OCI-M2 (cell line): ENCODE data around the gene ADAMTS1.

Experiments used
- DNase-seq: peaks from one replicate; lab custom pipeline; 2025; ENCODE audit not compliant: unreplicated experiment; lab: John Stamatoyannopoulos, UW

The ADAMTS1 gene

DNA sequence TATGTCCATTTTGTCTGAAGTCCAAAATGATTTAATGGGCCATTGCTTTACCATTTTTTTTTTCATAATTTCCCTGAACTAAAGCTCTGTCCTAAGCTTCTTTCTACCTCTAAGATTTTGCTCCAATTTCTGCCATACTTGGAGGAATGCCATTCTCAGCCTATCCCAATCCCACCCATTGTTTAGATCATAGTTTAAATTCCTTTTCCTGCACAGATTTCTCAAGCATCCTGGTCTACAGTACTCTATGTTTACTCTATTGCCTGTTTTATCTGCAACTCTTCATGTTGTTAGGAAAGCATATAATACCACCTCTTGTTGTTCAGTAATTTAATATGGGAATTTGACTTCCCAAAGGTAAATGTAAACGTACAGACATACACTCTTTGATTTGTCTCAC lies 30.8 kb downstream of the ADAMTS1 start:
- DNase-seq, result no peak

- no peak for DNase-seq
Measured at GRCh38 chr21:26813426-26813998, 31.7 kb downstream of the ADAMTS1 start.

DNA sequence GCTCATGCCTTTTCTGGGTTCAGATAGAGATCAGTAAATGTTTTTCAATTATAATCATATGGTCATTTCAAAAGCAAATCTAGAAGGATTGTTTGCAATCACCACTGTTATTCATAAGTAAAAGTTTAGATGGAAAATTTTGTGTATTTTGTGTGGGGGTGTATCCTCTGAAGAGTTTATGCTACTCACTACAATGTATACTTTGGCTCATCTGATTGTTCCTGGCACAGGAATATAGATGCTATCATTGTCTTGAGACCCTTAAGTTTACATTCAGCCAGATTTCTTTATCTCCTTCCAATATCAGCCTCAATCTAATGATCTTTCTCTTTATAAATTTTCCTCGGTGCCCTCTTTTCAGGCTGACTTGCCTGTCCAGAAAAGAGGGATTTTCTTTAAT lies 33.0 kb downstream of the ADAMTS1 start:
- DNase-seq, result no peak

DNA sequence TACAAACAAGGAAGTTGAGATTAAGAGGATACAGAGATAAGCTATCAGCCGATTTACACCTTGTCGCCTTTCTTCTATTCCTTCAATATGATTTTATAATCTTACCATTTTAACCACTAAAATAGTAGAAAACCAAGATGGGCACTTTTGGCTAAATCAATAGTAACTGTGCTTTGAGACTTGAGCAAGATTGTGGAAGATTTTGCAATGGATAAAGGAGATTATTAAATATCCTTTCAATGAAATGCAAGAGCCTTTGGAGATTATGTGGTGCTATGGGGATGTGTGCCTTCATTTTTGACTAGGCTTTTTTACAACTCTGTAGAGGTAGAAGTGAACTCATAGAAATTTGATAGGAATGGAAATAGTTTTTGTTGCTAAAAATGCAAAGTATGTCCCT lies 33.7 kb downstream of the ADAMTS1 start:
- DNase-seq, result no peak

DNA sequence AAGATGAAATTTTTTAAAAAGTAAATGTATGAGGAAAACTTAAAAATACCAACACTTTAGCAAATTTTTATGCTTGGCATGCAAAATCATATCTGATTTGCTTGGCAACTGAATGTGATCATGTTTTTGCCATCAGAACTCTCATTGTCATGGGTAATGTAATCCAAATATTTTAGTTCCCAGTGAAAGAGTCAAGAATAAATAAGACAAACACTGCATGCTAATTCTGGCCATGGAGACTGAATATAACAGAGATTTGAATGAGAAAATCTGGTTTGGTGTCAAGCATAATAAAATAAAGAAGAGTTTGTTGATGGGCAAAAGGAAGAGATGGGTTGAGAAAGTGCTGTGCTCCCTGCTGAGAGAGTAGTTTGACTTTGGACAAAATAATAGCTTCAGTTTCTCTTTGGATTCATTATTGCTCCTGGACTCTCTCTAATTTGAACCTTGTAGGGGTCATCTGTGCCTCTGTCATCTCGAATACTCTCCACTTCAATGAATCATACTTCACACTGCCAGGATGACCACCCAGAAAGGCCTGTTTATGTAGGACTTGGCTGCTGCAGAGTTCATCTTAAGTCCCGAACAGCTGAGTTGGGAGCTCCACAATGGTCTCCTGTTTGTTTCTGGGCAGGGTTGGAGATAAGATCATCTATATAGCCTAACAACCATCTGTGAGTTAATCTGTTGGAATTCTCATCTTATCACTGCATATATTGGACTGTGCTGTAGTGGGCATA lies 34.4 kb downstream of the ADAMTS1 start:
- no peak for DNase-seq

DNA sequence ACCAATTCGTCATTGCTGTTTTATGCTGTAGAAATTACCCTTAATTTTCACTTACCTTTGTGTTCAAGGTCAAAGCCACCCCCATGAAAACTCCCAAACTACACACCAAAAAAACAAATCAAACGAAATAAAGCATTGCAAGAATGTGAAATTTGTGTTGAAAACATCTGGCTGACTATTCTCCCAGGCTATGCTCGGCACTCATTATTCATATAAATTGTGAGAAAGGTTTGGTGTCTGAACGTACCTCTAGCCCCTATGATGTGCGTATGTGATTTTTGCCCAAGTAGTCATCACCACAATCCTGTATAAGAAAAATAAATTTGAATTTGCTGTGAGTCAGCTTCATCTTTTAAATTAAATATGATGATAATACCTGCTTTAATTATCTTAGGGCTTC lies 34.9 kb downstream of the ADAMTS1 start:
- DNase-seq, result no peak

DNA sequence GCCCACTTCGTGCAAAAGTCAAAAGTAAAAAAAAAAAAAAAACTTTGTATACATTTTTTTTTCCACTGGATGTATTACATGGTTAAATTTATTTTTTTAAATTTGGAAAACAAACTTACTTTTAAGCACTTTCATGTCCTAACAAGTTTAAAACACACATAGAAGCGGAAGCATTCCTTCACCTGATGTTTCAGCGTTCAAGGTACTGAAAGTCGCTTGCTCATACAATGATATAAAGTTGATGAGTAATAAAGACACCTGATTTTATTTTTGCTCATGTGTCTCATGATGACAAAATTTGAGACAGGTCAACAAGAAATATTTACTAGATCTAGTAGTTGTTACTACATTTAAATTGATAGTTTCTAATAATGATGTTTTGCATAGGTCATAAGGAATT lies 35.5 kb downstream of the ADAMTS1 start:
- no peak for DNase-seq

DNA sequence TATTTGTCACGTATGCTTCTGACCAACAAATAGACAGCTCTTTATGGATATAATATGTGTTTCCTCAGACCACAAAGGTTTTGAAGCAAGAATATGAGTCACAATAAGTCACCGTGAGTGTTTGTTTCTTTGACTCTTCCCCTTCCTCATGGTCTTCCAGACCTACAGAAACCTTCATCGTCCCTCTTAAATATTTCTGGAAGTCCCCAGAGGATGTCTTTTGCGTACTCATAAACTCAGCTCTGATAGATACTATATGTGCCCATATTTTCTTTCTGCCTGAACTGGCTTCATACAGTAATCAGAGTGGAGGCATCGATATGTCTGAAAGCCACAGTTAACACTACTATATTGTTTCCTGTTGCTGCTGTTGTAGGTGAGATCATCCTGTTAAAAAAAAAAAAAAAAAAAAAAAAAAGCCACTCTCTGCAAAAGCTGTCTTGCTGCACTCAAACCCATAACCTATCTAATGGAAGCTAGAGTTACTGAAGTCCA lies 38.4 kb downstream of the ADAMTS1 start:
- no peak for DNase-seq

DNA sequence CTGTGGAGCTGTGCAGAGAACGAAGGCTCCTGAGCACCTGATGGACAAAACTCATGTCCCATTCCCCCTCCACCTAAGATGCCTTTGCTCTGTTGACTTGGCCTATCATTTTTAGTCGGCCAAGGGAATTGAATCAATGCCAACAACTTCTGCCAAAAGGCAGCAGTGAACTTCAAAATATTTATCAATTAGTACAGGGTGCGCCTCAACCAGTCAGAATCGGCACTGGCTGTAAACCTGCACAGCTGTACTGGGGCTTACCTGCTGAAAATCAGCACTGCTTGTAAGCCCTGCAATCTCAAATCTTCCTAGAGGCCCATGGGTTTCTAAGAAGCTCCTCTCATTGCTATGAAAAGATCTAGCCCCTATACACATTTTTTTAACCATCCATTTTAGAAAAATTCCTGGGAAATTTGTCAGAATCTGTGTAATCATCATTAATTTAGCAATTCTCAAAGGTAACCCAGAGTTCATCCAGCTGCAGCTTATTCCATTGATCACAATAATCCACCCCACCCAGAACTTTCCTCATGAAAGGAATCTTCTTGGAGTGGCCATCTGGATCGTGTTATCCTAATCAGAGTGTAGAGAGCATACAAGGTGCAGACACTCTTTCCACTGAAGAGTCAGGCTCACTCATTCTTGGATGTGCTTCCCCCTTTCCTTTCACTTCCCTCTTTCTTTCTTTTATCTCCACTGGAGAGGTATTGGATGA lies 40.2 kb downstream of the ADAMTS1 start:
- no peak for DNase-seq

- DNase-seq, result no peak
Measured at GRCh38 chr21:26801498-26801897, 43.7 kb downstream of the ADAMTS1 start.

- DNase-seq, result no peak
Measured at GRCh38 chr21:26800970-26801431, 44.2 kb downstream of the ADAMTS1 start.

DNA sequence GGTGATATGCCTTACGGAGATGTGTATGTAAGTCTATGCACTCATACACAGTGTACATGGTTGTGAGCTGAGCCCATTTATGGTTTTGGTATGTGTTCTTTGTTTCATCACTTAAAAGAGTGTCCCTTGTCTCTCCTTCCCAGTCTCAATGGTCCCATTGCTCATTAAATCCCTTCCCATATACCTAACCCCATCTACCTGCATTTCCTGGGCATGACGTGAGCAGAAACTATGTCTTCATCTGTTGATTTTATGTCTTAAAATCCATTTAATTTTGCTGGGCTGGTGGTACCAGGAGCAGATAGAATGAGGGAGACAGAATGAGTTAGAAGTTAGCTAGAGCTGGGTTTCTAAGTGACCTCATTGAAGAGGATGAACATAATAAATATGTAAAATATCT lies 44.8 kb downstream of the ADAMTS1 start:
- DNase-seq, result no peak

DNA sequence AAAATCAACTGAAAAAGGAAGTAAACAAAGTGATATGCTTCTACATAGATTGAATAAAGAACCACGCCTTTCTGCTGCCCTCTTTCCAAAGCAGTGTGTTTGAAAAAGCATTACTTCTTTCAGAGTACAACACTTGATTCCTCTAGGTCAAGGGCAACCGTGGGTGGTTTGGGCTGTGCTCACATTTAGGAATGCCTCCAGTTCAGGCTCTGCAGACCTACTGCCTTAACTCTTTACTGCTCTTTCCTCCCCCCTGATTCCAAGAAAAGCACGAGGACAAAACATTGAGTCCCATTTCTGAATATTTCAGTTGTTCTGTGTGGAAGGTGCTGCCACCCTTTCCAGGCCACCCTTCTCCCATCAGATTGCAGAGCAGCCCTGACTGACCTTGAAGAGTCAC lies 45.2 kb downstream of the ADAMTS1 start:
- no peak for DNase-seq

GRCh38 chr21:26798856-26799751 lies 46.1 kb downstream of the ADAMTS1 start:
- DNase-seq, result no peak

- DNase-seq, result no peak
Measured at GRCh38 chr21:26797878-26798456, 47.2 kb downstream of the ADAMTS1 start.

- DNase-seq, result no peak
Measured at GRCh38 chr21:26795866-26796329, 49.3 kb downstream of the ADAMTS1 start.

DNA sequence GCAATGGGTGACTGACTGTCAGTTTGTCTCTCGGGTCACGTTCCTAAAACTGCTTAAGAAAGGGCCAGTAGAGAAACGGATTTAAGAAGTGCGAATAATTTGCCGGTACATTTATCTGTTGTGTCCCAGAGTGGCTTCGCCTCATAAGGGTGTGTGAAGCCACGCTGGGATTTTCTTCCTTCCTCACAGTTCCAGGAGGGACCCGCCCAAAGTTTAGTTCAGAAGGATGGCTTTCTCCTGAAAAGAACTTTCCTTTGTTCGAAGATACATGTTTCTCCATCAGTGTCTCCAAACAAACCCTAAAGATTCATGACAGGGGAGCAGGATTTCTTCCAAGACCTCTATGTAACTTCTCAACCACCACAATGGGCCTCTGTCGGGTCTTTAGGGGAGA lies 49.8 kb downstream of the ADAMTS1 start:
- DNase-seq, result no peak

GRCh38 chr21:26794597-26795411 lies 50.4 kb downstream of the ADAMTS1 start:
- DNase-seq, result no peak

- no peak for DNase-seq
Measured at GRCh38 chr21:26790296-26790695, 54.9 kb downstream of the ADAMTS1 start.

DNA sequence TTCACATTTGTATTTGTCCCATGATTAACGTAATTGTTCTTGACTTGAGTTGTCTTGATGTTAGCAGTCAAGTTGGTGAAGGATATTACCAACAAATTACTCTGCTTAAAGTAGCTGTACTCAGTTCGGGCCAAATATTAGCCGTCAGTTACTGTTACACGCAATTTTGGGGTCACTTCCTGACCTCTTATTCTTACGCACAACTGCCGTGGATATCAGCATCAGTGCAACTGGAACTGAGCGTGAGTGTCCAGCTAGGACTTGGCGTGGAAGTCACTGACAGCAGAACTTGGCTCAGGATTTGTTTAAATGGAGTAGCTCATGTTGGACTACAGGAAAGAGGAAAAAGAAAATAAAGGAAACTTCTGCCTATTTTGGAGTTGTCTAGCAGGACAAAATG lies 56.4 kb downstream of the ADAMTS1 start:
- DNase-seq, result no peak
